Camera-type eye (tissue), 1 donor: ENCODE results near the gene TNS3. TPM values are rescaled to one million over a fixed set of nuclear protein-coding genes. Genes with fewer than 3 reads are reported as not detected.

Experiments
- total RNA-seq: library from RNA; depleted of rRNA; stranded (reverse); fragments of >200 nt; gene quantifications from one replicate; pipeline ENCODE4 v1.2.3, GENCODE V29; 2014

The TNS3 gene
- total RNA-seq, result 74.2 TPM

GRCh38 chr7:47581804-47582763 is at the start of gene TNS3:
Gene TNS3, minus strand, starts transcription at chr7:47582111. Its CDS starts 142,475 bp downstream, at chr7:47439636.

